Neural cell (in vitro differentiated cells): ENCODE data around the gene SUFU.

Experiments used
- CTCF ChIP-seq: fragments of 450-650 bp; IDR thresholded peaks from 2 replicates; pipeline ENCODE4 v1.5.1; 2014; ENCODE audit warnings: antibody characterized with exemption, mild to moderate bottlenecking, moderate library complexity; ENCODE audit not compliant: poor library complexity, severe bottlenecking
- EP300 ChIP-seq: fragments of 450-650 bp; conservative IDR thresholded peaks from 2 replicates; pipeline ENCODE4 v1.6.1; 2014; ENCODE audit warnings: antibody characterized with exemption, mild to moderate bottlenecking, moderate library complexity; ENCODE audit not compliant: poor library complexity, severe bottlenecking
- EZH2 ChIP-seq: fragments of 200-600, 300-800 bp; shearing (Covaris generic), sonication (generic); IDR thresholded peaks from 2 replicates; pipeline ENCODE4 v1.6.1; 2014; ENCODE audit warnings: antibody characterized with exemption, low read length, borderline replicate concordance, mild to moderate bottlenecking; ENCODE audit not compliant: insufficient read depth, poor library complexity, severe bottlenecking
- MXI1 ChIP-seq: fragments of 450-650 bp; conservative IDR thresholded peaks from 2 replicates; pipeline ENCODE4 v1.6.1; 2014; ENCODE audit warnings: antibody characterized with exemption, mild to moderate bottlenecking; ENCODE audit not compliant: poor library complexity, severe bottlenecking
- POLR2AphosphoS5 ChIP-seq: IDR thresholded peaks from 2 replicates; pipeline ENCODE4 v1.6.1; 2012
- SMC3 ChIP-seq: fragments of 450-650 bp; conservative IDR thresholded peaks from 2 replicates; pipeline ENCODE4 v1.6.1; 2014; ENCODE audit warnings: antibody characterized with exemption, mild to moderate bottlenecking, moderate library complexity; ENCODE audit not compliant: poor library complexity
- TAF1 ChIP-seq: IDR thresholded peaks from 2 replicates; pipeline ENCODE4 v1.6.1; 2012; ENCODE audit warnings: low read depth

DNA sequence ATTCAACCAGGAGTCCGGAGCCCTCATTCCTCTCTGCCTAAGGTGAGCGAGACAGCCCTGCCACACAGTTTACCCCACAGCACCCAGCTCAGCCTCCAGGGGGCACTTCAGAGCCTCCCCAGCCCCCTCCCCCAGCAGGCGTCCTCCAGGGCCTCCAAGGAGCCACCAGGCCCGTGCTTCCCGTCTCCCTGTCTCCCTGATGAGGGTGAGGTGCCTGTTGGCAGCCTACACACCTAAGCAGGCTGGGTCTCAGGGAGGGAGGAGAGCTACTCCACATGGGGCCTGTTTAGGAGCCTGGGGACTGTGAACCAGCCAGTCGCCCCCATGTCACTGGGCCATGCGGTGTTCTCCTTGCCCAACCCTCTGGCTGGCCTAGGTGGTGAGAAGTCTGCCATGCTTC, 111.6 kb downstream of the SUFU start:
- TF ChIP-seq CTCF (no peak), SMC3 (no peak), EZH2 (no peak), POLR2AphosphoS5 (no peak), EP300 (no peak), MXI1 (no peak), TAF1 (no peak)
